HEK293 (cell line): ENCODE results near the gene PDE4B.

Experiments
- GLI2 ChIP-seq: fragments of 450-650 bp; formaldehyde crosslinking; IDR thresholded peaks from 2 replicates; pipeline ENCODE4; 2017; ENCODE audit warnings: missing biosample characterization, missing genetic modification characterization, low read depth, borderline replicate concordance
- REST ChIP-seq: fragments of 450-650 bp; formaldehyde crosslinking; IDR thresholded peaks from 2 replicates; pipeline ENCODE4 v1.5.1; 2016; ENCODE audit warnings: missing biosample characterization, missing genetic modification characterization
- ZNF404 ChIP-seq: fragments of 450-650 bp; formaldehyde crosslinking; IDR thresholded peaks from 2 replicates; pipeline ENCODE4 v1.5.1; 2017; ENCODE audit warnings: missing biosample characterization, missing genetic modification characterization
- TF ChIP-seq, protein P1 (sequence below): fragments of 450-650 bp; formaldehyde crosslinking; IDR thresholded peaks from 2 replicates; pipeline ENCODE4 v1.5.1; 2016; ENCODE audit warnings: missing biosample characterization, missing genetic modification characterization

DNA sequence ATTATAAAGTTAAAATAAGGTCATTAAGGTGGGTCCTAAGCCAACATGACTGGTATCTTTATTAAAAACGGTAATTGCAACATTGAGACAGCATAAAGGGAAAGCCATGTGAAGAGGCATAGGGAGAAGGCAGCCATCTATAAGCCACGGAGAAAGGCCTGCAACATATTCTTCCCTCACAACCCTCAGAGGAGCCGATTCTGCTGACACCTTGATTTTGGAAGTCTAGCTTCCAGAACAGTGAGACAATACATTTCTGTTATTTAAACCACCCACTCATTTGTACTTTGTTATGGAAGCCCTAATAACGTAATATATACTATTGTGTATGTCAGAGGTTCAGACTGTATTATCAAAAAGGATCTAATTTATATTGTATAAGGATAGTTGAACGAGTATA, 190.8 kb downstream of the PDE4B start:
- TF ChIP-seq, protein P1, sequence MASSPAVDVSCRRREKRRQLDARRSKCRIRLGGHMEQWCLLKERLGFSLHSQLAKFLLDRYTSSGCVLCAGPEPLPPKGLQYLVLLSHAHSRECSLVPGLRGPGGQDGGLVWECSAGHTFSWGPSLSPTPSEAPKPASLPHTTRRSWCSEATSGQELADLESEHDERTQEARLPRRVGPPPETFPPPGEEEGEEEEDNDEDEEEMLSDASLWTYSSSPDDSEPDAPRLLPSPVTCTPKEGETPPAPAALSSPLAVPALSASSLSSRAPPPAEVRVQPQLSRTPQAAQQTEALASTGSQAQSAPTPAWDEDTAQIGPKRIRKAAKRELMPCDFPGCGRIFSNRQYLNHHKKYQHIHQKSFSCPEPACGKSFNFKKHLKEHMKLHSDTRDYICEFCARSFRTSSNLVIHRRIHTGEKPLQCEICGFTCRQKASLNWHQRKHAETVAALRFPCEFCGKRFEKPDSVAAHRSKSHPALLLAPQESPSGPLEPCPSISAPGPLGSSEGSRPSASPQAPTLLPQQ: no peak
- TF ChIP-seq REST (tag by site-specific recombination): no peak
- no peak for TF ChIP-seq GLI2 (tag by site-specific recombination)
- no peak for TF ChIP-seq ZNF404 (tag by site-specific recombination)
